ENCODE data around the gene BCAR1. TPM values are rescaled to one million over a fixed set of nuclear protein-coding genes. Genes with fewer than 3 reads are reported as not detected.
A peak's percentile ranks its signal among the peaks of the same experiment; 100 is the strongest.
"Not testable (repeated sequence)": the region's sequence is repeated elsewhere in the genome, so short reads cannot be mapped to it uniquely, and the experiment has no call there.

Gene BCAR1
- total and polyA plus RNA-seq, 12 donors: 54.6 to 85.2 (median 71.3) TPM

DNA sequence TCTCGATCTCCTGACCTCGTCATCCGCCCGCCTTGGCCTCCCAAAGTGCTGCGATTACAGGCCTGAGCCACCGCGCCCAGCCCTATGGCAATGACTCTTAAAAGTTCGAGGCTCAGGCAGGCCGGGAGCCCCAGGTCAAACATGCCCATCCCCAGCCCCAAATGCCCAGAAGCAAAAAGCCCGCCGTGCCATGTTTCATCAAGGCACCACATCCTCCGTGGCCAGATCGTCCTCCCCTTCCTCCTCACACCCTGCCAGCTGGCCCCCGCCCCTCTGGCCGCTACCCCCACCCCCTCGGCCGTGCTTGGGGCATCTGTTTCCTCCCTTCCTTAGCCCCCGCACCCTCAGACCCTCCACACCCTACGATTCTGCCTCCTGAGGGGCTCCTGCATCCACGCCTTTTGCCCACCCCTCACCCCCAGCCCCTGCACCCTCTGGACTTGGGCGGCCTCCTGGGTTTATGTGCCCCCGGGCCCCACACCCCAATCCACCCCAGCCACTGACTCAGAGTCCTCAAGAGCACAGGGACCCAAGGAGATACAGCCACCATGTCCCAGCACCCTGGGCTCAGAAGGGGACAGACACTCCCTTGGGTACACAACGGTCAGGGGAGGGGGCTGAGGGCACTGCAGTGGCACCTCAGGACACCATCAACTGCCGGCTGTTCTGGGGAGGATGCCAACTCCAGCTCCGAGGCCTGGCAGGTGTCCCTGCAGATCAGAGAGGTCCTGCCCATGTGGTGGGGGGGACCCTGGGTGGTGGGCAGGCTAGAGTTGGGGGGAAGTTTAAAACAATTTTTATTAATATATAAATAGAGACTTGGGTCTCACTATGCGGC is 25.5 kb downstream of the BCAR1 start:
- TF ChIP-seq, protein P1, sequence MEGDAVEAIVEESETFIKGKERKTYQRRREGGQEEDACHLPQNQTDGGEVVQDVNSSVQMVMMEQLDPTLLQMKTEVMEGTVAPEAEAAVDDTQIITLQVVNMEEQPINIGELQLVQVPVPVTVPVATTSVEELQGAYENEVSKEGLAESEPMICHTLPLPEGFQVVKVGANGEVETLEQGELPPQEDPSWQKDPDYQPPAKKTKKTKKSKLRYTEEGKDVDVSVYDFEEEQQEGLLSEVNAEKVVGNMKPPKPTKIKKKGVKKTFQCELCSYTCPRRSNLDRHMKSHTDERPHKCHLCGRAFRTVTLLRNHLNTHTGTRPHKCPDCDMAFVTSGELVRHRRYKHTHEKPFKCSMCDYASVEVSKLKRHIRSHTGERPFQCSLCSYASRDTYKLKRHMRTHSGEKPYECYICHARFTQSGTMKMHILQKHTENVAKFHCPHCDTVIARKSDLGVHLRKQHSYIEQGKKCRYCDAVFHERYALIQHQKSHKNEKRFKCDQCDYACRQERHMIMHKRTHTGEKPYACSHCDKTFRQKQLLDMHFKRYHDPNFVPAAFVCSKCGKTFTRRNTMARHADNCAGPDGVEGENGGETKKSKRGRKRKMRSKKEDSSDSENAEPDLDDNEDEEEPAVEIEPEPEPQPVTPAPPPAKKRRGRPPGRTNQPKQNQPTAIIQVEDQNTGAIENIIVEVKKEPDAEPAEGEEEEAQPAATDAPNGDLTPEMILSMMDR (IDR thresholded peaks at IDR 0.05): no peak
- intact Hi-C loops (cut with DNase I): loop anchor here in 9 of 10 donors (2.0 kb wide), 1 partner anchor 19 kb away; the partner anchor contains the start of gene CTRB2 (in 9 of the 9)
- H3K9me3 ChIP-seq: no peaks in the 10 kb centered on the region
- ATAC-seq: peak in 5 of 8 donors; percentile 2 to 32 (median 15)
- H3K4me1 ChIP-seq: peaks cover 0 to 51% (median 12%) of the 10 kb centered on the region in 9 donors
- no peak overlapping the region for H3K4me3 ChIP-seq
- peaks cover 0 to 35% (median 29%) of the 10 kb centered on the region in 9 donors for H3K36me3 ChIP-seq
- no peak for DNase-seq
- peaks cover 0 to 23% (median 0%) of the 10 kb centered on the region in 7 donors for H3K27me3 ChIP-seq
- no peak overlapping the region for H3K27ac ChIP-seq
- WGBS, 2 donors: 63 to 72% methylated on average over 25 to 26 of the region's 26 CpGs

DNA sequence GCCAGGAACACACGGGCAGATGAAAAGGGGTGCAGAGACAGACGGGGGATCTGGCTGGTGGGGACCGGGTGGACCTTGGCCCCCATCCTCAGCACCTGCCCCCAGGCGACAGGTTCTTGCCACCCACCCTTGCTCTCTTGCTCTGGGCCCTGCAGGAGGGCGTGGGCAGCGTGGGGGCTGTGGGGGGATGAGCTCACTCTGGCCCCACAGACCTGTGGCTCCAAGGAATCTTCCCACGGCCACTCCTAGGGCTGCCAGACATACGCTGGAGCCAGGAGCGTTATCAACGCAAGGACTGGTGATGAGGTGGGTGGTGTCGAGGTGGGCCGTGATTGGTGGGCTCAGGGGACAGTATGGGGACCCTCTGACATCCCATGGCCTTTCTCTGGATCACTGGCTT is 26.3 kb downstream of the BCAR1 start:
- TF ChIP-seq, protein P1 (IDR thresholded peaks at IDR 0.05): no peak
- WGBS, 2 donors: 47 to 51% methylated on average over 12 of the region's 12 CpGs
- peak in 4 of 8 donors; percentile 2 to 21 (median 4) for ATAC-seq
- intact Hi-C loops (cut with DNase I): loop anchor here in 8 of 10 donors (2.0 kb wide), 1 partner anchor 18 kb away; the partner anchor contains the start of gene CTRB2 (in 8 of the 8)
- no peak overlapping the region for H3K27ac ChIP-seq
- H3K4me3 ChIP-seq: no peak overlapping the region
- no peaks in the 10 kb centered on the region for H3K9me3 ChIP-seq
- H3K4me1 ChIP-seq: peaks cover 0 to 43% (median 4%) of the 10 kb centered on the region in 9 donors
- no peak for DNase-seq
- H3K27me3 ChIP-seq: peaks cover 0 to 23% (median 0%) of the 10 kb centered on the region in 7 donors
- H3K36me3 ChIP-seq: peaks cover 0 to 29% (median 25%) of the 10 kb centered on the region in 9 donors

DNA sequence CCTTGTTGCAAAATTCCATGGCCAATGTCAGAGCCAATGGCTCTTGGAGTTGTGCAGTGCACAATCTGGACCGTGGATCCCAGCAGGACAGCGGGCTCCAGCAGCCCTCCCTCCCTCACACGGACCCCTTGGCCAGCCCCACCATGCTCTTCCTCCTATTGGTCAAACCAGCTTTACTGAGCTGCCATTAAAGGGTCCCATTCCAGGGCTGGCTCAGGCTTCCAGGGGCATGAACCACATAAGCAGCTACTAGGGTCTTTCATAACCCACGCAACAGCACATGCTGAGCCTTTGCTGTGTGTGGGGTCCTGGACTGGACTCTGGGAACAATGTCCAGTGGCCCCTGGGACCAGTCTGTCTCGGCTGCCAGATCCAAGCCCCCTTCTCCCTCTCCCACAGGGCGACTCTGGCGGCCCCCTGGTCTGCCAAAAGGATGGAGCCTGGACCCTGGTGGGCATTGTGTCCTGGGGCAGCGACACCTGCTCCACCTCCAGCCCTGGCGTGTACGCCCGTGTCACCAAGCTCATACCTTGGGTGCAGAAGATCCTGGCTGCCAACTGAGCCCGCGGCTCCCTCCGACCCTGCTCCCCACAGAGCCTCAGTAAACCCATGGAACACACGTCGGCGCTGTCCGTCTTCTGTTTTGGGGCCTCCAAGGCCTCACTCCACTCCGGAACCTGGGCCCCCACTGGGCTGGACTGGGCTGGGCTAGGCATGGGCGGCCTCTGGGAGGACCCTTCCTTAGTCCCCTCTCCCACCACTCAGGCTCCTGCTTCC is 26.9 kb downstream of the BCAR1 start:
- WGBS, 2 donors: 67 to 72% methylated on average over 20 of the region's 20 CpGs
- H3K36me3 ChIP-seq: peaks cover 0 to 23% (median 19%) of the 10 kb centered on the region in 9 donors
- H3K4me3 ChIP-seq: no peak overlapping the region
- TF ChIP-seq, protein P1 (IDR thresholded peaks at IDR 0.05): no peak
- H3K4me1 ChIP-seq: peaks cover 0 to 39% (median 4%) of the 10 kb centered on the region in 9 donors
- intact Hi-C loops (cut with DNase I): loop anchor here in 8 of 10 donors (2.0 kb wide), 1 partner anchor 18 kb away; the partner anchor contains the start of gene CTRB2 (in 8 of the 8)
- no peak overlapping the region for H3K27ac ChIP-seq
- ATAC-seq (peak in 5 of 8 donors; percentile 2 to 29 (median 9)), DNase-seq (no peak)
- H3K27me3 ChIP-seq: peaks cover 0 to 23% (median 0%) of the 10 kb centered on the region in 7 donors
- no peaks in the 10 kb centered on the region for H3K9me3 ChIP-seq

DNA sequence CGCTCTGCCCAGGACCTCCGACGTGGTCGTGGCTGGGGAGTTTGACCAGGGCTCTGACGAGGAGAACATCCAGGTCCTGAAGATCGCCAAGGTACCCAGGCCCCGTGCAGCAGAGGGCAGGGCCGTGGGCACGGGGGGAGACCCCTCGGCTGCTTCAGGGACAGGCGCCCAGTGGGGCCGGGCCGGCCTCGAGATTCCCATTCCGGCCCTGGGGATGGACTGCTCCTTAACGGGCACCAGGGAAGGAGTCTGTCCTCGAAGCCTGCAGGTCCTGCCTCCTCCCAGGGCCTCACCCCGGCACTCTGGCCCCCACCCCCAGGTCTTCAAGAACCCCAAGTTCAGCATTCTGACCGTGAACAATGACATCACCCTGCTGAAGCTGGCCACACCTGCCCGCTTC is 28.3 kb downstream of the BCAR1 start:
- H3K9me3 ChIP-seq; intact Hi-C loops (cut with DNase I); H3K27ac ChIP-seq; DNase-seq; H3K36me3 ChIP-seq; ATAC-seq; H3K4me3 ChIP-seq: not testable (repeated sequence)
- H3K27me3 ChIP-seq: peaks cover 0 to 23% (median 0%) of the 10 kb centered on the region in 7 donors
- 88% methylated on average over 10 of the region's 20 CpGs; no CpG with 5 or more reads in 1 of the 2 donors for WGBS, 2 donors
- H3K4me1 ChIP-seq: peaks cover 0 to 39% (median 4%) of the 10 kb centered on the region in 9 donors
